NCI-H2227 treated with DMSO at 0.1 percent for 48 hours (cell line): ENCODE measurements around the gene VILL.
A peak's percentile ranks its signal among the peaks of the same experiment; 100 is the strongest.
"Not testable (repeated sequence)": the region's sequence is repeated elsewhere in the genome, so short reads cannot be mapped to it uniquely, and the experiment has no call there.

ENCODE experiments used
- DNase-seq: peaks from one replicate; lab custom pipeline; 2025; lab: John Stamatoyannopoulos, UW

VILL gene

GRCh38 chr3:37963635-37964034 is 27.0 kb upstream of the VILL start:
- no peak for DNase-seq

- no peak for DNase-seq
These were observed 26.4 kb upstream of the VILL start for GRCh38 chr3:37964146-37964545.

- DNase-seq: no peak
These were observed 25.9 kb upstream of the VILL start for GRCh38 chr3:37964716-37965115.

- no peak for DNase-seq
These were observed 23.2 kb upstream of the VILL start for GRCh38 chr3:37967260-37967881.

- DNase-seq: no peak
These were observed 22.4 kb upstream of the VILL start for GRCh38 chr3:37968199-37968598.

- DNase-seq: no peak
These were observed 21.6 kb upstream of the VILL start for GRCh38 chr3:37968813-37969595.

- no peak for DNase-seq
These were observed 20.9 kb upstream of the VILL start for GRCh38 chr3:37969596-37970100.

- DNase-seq: no peak
These were observed 19.8 kb upstream of the VILL start for GRCh38 chr3:37970802-37971201.

- no peak for DNase-seq
These were observed 19.1 kb upstream of the VILL start for GRCh38 chr3:37971467-37971866.

GRCh38 chr3:37972056-37972455 is 18.5 kb upstream of the VILL start:
- DNase-seq: not testable (repeated sequence)

GRCh38 chr3:37973246-37974054 is 17.1 kb upstream of the VILL start:
- no peak for DNase-seq

GRCh38 chr3:37974121-37975083 is 16.2 kb upstream of the VILL start:
- DNase-seq: peak; percentile 4

GRCh38 chr3:37979541-37980461 is 10.8 kb upstream of the VILL start:
- DNase-seq: no peak

GRCh38 chr3:37980462-37981347 is 9.9 kb upstream of the VILL start:
- no peak for DNase-seq

- DNase-seq: no peak
These were observed 9.3 kb upstream of the VILL start for GRCh38 chr3:37981348-37981664.

- no peak for DNase-seq
These were observed 8.3 kb upstream of the VILL start for GRCh38 chr3:37982331-37982730.

GRCh38 chr3:37984051-37984450 is 6.5 kb upstream of the VILL start:
- DNase-seq: no peak

- DNase-seq: no peak
These were observed 6.0 kb upstream of the VILL start for GRCh38 chr3:37984596-37984995.

GRCh38 chr3:37985637-37986320 is 4.8 kb upstream of the VILL start:
- DNase-seq: no peak
